ENCODE results near the gene PDE4D.

- no peak for TF ChIP-seq SIN3A (IDR thresholded peaks at IDR 0.05; ENCODE audit: borderline replicate concordance, insufficient read depth, low read length)
- no peak for TF ChIP-seq POLR2AphosphoS5 (IDR thresholded peaks at IDR 0.05; ENCODE audit: low read depth, low read length)
- TF ChIP-seq TAF1 (IDR thresholded peaks at IDR 0.05; ENCODE audit: borderline replicate concordance, insufficient read depth, low read length): no peak
- no peak for TF ChIP-seq REST (IDR thresholded peaks at IDR 0.05; ENCODE audit: insufficient read depth in 1 of 2, low read depth in 2 of 2, low read length in 2 of 2)
These were observed 686.1 kb downstream of the PDE4D start for GRCh38 chr5:59207401-59207800.
